Ovary (tissue), 3 donors: Measurements from ENCODE around the gene IP6K1.
"Not testable (repeated sequence)": the region's sequence is repeated elsewhere in the genome, so short reads cannot be mapped to it uniquely, and the experiment has no call there.

Experiments used
- CTCF ChIP-seq, 3 donors: fragments of 450-650 bp in 2 of 3; fragments of 200-600 bp in 1 of 3; IDR thresholded peaks; one replicate each; pipeline versions ENCODE4 v1.5.1 to v1.8.0; 2016 to 2022; ENCODE audit warnings: antibody characterized with exemption in 3 of 3, mild to moderate bottlenecking in 1 of 3
- EP300 ChIP-seq: sonication (generic); formaldehyde crosslinking; IDR thresholded peaks from one replicate; pipeline ENCODE4 v1.6.1; 2017; ENCODE audit warnings: antibody characterized with exemption
- donor health status: DM: no; HTN: no; CAD: no.

DNA sequence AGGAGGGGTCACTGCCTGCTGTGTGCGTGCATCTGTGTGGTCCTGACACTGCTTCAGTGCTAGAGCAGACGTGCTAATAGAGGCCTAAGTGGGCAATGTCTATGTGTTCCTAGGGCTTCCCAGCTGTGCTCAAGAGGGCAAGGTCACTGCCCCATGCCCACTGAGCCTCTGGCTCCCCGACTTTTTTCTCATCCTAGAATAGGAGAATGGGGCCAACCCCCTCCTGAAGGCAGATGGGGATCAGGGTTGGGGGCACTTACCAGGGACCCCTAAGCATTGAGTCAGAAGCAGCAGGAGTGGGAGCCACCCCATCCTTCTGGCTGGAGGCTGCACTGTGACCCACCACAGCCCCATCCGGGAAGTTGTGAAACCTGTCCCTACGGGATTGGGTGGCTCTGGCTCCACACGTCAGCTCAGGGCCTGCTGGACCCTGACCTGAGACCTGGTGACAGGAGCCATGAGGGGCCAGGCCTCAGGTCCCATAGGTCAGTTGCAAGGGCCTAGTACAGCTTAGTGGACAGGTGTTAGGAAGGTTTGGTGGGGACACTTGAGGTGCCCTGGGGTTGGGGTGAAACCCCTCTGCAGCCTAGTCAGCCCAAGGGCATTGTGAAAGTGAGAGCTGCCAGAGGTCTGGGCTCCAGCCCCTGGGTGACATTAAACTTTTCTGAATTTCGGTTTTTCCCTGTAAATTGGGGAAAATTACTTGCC is 97.8 kb downstream of the IP6K1 start:
- TF ChIP-seq CTCF (IDR thresholded peaks at IDR 0.05); EP300: not testable (repeated sequence)
